HG03354 (cell line): ENCODE measurements around the gene SLC25A1.

Experiments used
- ATAC-seq: cut with Tn5 transposase; IDR thresholded peaks from one replicate; pipeline ENCODE4 v1.9.1; 2021; ENCODE audit warnings: mild to moderate bottlenecking; ENCODE audit not compliant: unreplicated experiment, poor library complexity, severe bottlenecking

Gene SLC25A1

GRCh38 chr22:19143967-19144400 is 34.6 kb downstream of the SLC25A1 start:
- ATAC-seq, result no peak

GRCh38 chr22:19143212-19143611 is 35.3 kb downstream of the SLC25A1 start:
- no peak for ATAC-seq

GRCh38 chr22:19142394-19142793 is 36.1 kb downstream of the SLC25A1 start:
- ATAC-seq, result no peak

- no peak for ATAC-seq
Measured at GRCh38 chr22:19139974-19140373, 38.6 kb downstream of the SLC25A1 start.

- no peak for ATAC-seq
Measured at GRCh38 chr22:19139001-19139356, 39.6 kb downstream of the SLC25A1 start.

GRCh38 chr22:19138217-19139000 is 40.1 kb downstream of the SLC25A1 start:
- ATAC-seq, result no peak

GRCh38 chr22:19137384-19138216 is 40.9 kb downstream of the SLC25A1 start:
- ATAC-seq, result no peak

GRCh38 chr22:19136915-19137314 is 41.6 kb downstream of the SLC25A1 start:
- ATAC-seq, result no peak

GRCh38 chr22:19134874-19135273 is 43.7 kb downstream of the SLC25A1 start:
- no peak for ATAC-seq

GRCh38 chr22:19134176-19134831 is 44.2 kb downstream of the SLC25A1 start:
- no peak for ATAC-seq

GRCh38 chr22:19133561-19133960 is 45.0 kb downstream of the SLC25A1 start:
- no peak for ATAC-seq

- ATAC-seq, result no peak
Measured at GRCh38 chr22:19132693-19133400, 45.7 kb downstream of the SLC25A1 start.

GRCh38 chr22:19132153-19132552 is 46.4 kb downstream of the SLC25A1 start:
- no peak for ATAC-seq

GRCh38 chr22:19131685-19132015 is 46.9 kb downstream of the SLC25A1 start:
- no peak for ATAC-seq

GRCh38 chr22:19130959-19131684 is 47.4 kb downstream of the SLC25A1 start, which contains the start of gene TSSK2:
Gene TSSK2 (plus strand): TSS chr22:19131308. CDS start chr22:19131400, 92 bp downstream.
- no peak for ATAC-seq

- ATAC-seq, result no peak
Measured at GRCh38 chr22:19129871-19130270, 48.7 kb downstream of the SLC25A1 start.

GRCh38 chr22:19128946-19129727 is 49.4 kb downstream of the SLC25A1 start:
- no peak for ATAC-seq

GRCh38 chr22:19128009-19128401 is 50.5 kb downstream of the SLC25A1 start:
- ATAC-seq, result no peak
